GM12874 (cell line): Measurements from ENCODE around the gene KLHL41.
A peak's percentile ranks its signal among the peaks of the same experiment; 100 is the strongest.

ENCODE experiments used
- CTCF ChIP-seq: IDR thresholded peaks from 2 replicates; pipeline ENCODE4 v1.5.1; 2011; ENCODE audit warnings: low read depth, mild to moderate bottlenecking, control low read depth, low read length, moderate library complexity; ENCODE audit not compliant: insufficient read depth

KLHL41 gene

GRCh38 chr2:169472249-169472648 lies 37.3 kb upstream of the KLHL41 start:
- no peak for TF ChIP-seq CTCF

- TF ChIP-seq CTCF = no peak
Observed at GRCh38 chr2:169476459-169476858, 33.0 kb upstream of the KLHL41 start.

DNA sequence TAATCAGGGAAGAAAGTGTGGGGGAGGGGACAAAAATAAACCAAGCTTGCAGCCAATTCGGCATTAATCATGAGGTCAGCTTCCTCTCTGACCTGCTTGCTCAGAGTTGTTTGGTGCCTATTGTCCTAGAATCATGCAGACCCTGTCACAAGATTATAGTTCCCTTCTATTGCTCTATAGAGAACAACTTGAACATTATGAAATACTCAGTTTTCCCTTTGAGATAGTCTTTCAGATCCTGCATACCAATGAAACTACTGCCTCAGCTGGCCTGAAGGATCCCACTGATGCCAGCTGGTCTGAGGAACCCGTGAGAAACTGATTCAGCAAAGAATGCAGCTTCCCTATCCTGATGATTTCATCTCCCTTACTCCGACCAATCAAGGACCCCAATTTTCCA lies 31.2 kb upstream of the KLHL41 start:
- TF ChIP-seq CTCF = no peak

- no peak for TF ChIP-seq CTCF
Observed at GRCh38 chr2:169478745-169479256, 30.7 kb upstream of the KLHL41 start.

DNA sequence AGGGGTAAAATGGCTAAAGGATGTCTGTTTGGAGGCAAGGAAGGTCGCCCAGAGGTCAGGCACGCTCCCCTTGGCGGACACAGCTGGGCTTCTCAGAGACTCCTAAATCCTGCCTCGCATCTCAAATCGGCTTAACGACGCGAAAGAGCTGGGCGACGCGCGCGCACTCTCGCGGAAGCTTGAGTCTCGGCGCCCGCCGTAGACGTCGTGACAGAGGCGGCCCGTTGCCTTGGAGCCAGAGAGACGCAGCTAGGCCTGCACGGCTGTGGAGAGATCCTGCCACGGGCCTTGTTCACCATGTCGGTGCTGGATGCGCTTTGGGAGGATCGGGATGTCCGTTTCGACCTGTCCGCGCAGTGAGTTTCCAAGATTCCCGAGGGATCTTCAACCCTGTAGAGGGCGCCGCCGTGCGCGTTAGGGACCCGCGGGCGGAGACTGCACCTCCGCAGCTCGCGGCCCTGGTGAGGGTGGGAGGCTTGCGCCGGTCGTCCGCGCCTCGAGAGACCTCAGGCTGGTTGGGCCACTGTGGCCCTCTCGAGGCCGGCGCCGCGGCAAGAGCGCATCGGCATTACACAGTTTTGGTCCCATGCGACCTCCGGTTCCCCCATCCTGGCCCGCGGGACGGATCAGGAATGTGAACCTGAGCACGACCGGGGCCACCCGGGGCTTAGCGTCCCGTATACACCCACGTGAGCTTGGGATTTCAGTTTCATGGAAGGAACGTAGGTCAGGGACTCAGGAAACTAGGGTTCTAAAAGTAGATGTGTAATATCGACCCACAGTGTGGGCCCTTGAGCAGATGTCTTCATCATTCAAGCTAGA lies 30.0 kb upstream of the KLHL41 start, which contains the start of gene BBS5:
TSS of gene BBS5 (plus strand) at position 238 of the 822 bp plus-strand sequence. CDS start at position 298, 60 bp downstream.
- TF ChIP-seq CTCF = peak; percentile 54

- TF ChIP-seq CTCF = no peak
Observed at GRCh38 chr2:169480079-169480465, 29.4 kb upstream of the KLHL41 start.

DNA sequence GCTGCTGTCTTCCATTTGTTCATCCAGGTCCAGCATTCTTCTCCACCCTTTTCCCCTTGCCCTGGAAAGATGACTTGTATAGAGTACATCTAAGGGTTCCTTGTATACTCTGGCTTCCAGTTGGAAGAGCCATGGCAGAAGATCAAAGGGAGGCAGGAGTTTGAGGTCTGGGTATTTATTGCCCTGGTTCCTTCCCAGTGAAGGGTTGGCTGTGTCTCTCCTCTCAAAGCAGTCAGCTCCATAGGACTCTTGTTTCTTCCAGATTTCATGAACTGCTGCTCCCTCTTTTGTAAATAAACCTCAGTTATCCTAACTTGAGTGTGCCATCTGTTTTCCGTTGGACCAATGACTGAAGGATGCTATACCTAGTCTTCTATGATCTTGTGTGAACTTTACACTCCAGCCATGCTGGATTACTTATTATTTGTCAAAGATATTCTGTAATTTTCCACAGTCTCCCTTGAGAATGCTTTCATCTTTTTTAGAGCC lies 23.8 kb upstream of the KLHL41 start:
- no peak for TF ChIP-seq CTCF
